NCI-H128 (cell line): Measurements from ENCODE around the gene ERCC8.
"Not testable (repeated sequence)": the region's sequence is repeated elsewhere in the genome, so short reads cannot be mapped to it uniquely, and the experiment has no call there.

Source experiments
- DNase-seq: peaks from one replicate; lab custom pipeline; 2025; ENCODE audit not compliant: unreplicated experiment; lab: John Stamatoyannopoulos, UW

Gene ERCC8

GRCh38 chr5:60918466-60918865 lies 26.4 kb downstream of the ERCC8 start:
- DNase-seq, result no peak

- no peak for DNase-seq
Observed at GRCh38 chr5:60916646-60917045, 28.2 kb downstream of the ERCC8 start.

GRCh38 chr5:60903356-60903755 lies 41.5 kb downstream of the ERCC8 start:
- no peak for DNase-seq

- no peak for DNase-seq
Observed at GRCh38 chr5:60896991-60897390, 47.9 kb downstream of the ERCC8 start.

GRCh38 chr5:60893521-60893920 lies 51.3 kb downstream of the ERCC8 start:
- DNase-seq, result no peak

GRCh38 chr5:60891667-60892066 lies 53.2 kb downstream of the ERCC8 start:
- DNase-seq, result no peak

- DNase-seq, result no peak
Observed at GRCh38 chr5:60888359-60889061, 56.4 kb downstream of the ERCC8 start.

GRCh38 chr5:60887746-60888145 lies 57.1 kb downstream of the ERCC8 start:
- no peak for DNase-seq

- no peak for DNase-seq
Observed at GRCh38 chr5:60887096-60887495, 57.8 kb downstream of the ERCC8 start.

GRCh38 chr5:60886158-60886557 lies 58.7 kb downstream of the ERCC8 start:
- DNase-seq, result no peak

GRCh38 chr5:60883229-60883628 lies 61.6 kb downstream of the ERCC8 start:
- no peak for DNase-seq

GRCh38 chr5:60872892-60873291 lies 72.0 kb downstream of the ERCC8 start:
- DNase-seq, result no peak

GRCh38 chr5:60870857-60871256 lies 74.0 kb downstream of the ERCC8 start:
- DNase-seq, result no peak

- not testable (repeated sequence) for DNase-seq
Observed at GRCh38 chr5:60860572-60860971, 84.3 kb downstream of the ERCC8 start.

GRCh38 chr5:60856066-60856465 lies 88.8 kb downstream of the ERCC8 start:
- no peak for DNase-seq

- DNase-seq, result no peak
Observed at GRCh38 chr5:60852940-60853339, 91.9 kb downstream of the ERCC8 start.

GRCh38 chr5:60852317-60852716 lies 92.6 kb downstream of the ERCC8 start:
- no peak for DNase-seq

- DNase-seq, result no peak
Observed at GRCh38 chr5:60851626-60852025, 93.2 kb downstream of the ERCC8 start.

GRCh38 chr5:60846298-60846697 lies 98.6 kb downstream of the ERCC8 start:
- DNase-seq, result no peak

- peak; percentile 48 for DNase-seq
Observed at GRCh38 chr5:60843936-60844905, 100.6 kb downstream of the ERCC8 start, which contains the start of gene ELOVL7. ELOVL7 (minus strand) TSS chr5:60844269; CDS start chr5:60787397, 56,872 bp downstream.

GRCh38 chr5:60843386-60843935 lies 101.4 kb downstream of the ERCC8 start:
- no peak for DNase-seq
